ENCODE results near the gene NR6A1.

The NR6A1 gene

DNA sequence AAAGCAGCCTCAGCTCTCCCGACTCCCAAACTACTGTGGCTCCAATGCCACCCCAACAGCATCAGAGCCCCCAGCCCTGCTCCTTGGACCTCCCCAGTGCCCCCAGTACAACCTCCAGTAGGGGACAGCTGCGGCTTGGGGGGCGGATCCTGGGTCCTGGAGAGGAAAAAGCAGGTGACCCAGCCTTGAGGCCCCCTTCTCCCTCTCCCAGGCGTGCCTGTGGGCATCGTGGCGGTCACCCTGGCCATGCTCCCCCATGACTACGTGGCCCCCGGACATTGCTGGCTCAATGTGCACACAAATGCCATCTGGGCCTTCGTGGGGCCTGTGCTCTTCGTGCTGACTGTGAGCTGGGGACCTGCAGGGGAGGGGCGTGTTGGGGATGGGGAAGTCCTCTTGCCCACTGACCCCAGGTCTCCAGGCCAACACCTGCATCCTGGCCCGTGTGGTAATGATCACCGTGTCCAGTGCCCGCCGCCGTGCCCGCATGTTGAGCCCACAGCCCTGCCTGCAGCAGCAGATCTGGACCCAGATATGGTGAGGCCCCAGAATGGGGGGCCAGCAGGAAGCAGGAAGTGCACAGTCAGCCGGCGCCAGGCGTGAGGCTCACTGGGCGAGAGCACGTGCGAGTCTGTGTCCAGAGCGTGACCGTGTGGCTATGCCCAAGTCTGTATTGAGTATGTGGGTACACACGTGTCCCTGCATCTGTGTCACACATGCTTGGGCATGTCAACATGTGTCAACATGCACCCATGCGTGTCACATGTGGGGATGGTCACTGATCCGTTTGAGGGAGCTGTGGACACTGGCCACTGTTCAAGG is 301.9 kb downstream of the NR6A1 start:
- H3K36me3 ChIP-seq (ENCODE audit: insufficient read depth, insufficient read length, low read length): no peaks in the 10 kb centered on the region
- no peak for TF ChIP-seq YY1 (IDR thresholded peaks at IDR 0.05; ENCODE audit: insufficient read depth, insufficient read length)
- TF ChIP-seq ZNF274 (IDR thresholded peaks at IDR 0.05; ENCODE audit: low read depth, low read length): no peak
- TF ChIP-seq SUZ12 (IDR thresholded peaks at IDR 0.05; ENCODE audit: extremely low read depth, insufficient read depth, insufficient read length): no peak

DNA sequence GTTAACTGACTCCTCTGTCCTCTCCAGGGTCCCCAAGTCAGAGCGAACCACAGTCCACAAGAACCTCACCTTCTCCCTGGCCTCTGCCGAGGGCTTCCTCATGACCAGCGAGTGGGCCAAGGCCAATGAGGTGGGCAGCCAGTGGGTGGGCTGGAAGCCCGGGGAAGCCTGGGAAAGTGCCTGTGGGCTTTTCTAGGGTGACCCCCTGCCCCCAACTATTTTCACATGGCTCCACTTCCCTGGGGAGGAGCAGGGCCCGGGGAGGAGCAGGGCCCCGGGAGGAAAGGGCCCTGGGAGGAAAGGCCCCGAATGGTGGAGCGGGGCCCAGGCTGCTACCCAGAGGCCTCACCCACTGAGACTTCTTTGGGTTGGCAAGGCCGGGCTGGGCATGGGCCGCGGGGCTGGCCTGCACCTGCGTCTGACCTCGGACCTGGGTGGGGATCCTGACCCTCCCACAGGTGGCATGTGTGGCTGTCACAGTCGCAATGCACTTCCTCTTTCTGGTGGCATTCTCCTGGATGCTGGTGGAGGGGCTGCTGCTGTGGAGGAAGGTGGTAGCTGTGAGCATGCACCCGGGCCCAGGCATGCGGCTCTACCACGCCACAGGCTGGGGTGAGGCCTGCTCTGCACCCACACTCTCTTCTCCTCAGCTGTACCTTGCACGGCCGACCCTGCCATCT is 302.9 kb downstream of the NR6A1 start:
- Histone ChIP-seq H3K27me3 (ENCODE audit: insufficient read depth, insufficient read length) (no peaks in the 10 kb centered on the region), H3K9me3 (ENCODE audit: insufficient read depth, low read length) (no peaks in the 10 kb centered on the region), H3K4me3 (ENCODE audit: insufficient read length, low read depth) (no peak overlapping the region), H3K36me3 (ENCODE audit: insufficient read depth, insufficient read length, low read length) (no peaks in the 10 kb centered on the region), H3K9ac (ENCODE audit: insufficient read length, low read depth) (no peak overlapping the region), H3K4me1 (ENCODE audit: insufficient read depth, insufficient read length) (peaks cover 14% of the 10 kb centered on the region)
- no peak for TF ChIP-seq ZNF274 (IDR thresholded peaks at IDR 0.05; ENCODE audit: low read depth, low read length)
- no peak for TF ChIP-seq SUZ12 (IDR thresholded peaks at IDR 0.05; ENCODE audit: extremely low read depth, insufficient read depth, insufficient read length)
- TF ChIP-seq YY1 (IDR thresholded peaks at IDR 0.05; ENCODE audit: insufficient read depth, insufficient read length): no peak
- no peak for DNase-seq (ENCODE audit: low read depth, low spot score)

More for the DNA sequence above, 301.9 kb downstream of the NR6A1 start:
- Histone ChIP-seq H3K4me3 (ENCODE audit: insufficient read length, low read depth) (no peak overlapping the region), H3K9ac (ENCODE audit: insufficient read length, low read depth) (no peak overlapping the region), H3K9me3 (ENCODE audit: insufficient read depth, low read length) (no peaks in the 10 kb centered on the region), H3K4me1 (ENCODE audit: insufficient read depth, insufficient read length) (peaks cover 17% of the 10 kb centered on the region), H3K27me3 (ENCODE audit: insufficient read depth, insufficient read length) (no peaks in the 10 kb centered on the region)
- no peak for DNase-seq (ENCODE audit: low read depth, low spot score)

DNA sequence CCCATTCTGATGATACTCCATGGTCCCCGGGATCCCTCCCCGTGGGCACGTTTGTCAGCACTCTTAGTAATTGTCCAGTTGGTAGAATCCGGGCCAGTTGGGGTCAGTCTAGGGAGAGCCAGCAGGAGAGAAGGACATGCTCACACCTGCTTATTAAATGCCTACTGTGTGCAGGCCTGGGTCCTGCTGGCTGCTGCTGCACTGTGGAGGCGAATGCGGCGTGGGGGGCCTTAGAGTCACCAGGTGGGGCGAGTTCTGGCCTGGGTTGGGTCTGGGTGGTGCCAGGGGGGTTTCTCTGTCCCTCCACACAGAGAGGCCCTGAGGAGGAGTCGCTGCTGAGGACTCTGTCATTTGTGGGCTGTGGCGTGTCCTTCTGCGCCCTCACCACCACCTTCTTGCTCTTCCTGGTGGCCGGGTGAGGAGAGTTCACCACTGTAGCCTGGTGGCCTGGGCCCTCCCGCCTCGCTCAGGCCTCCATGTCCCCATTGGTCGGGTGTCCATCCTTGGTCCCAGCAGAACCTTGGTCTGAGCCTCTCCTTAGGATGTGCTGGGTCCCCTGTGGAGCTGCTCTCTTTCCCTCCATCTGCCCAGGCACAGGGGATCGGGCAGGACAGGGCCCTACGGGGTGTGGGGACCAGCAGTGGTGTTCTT is 303.6 kb downstream of the NR6A1 start:
- Histone ChIP-seq H3K27me3 (ENCODE audit: insufficient read depth, insufficient read length) (no peaks in the 10 kb centered on the region), H3K4me1 (ENCODE audit: insufficient read depth, insufficient read length) (peaks cover 11% of the 10 kb centered on the region), H3K9ac (ENCODE audit: insufficient read length, low read depth) (no peak overlapping the region), H3K4me3 (ENCODE audit: insufficient read length, low read depth) (no peak overlapping the region), H3K9me3 (ENCODE audit: insufficient read depth, low read length) (no peaks in the 10 kb centered on the region), H3K36me3 (ENCODE audit: insufficient read depth, insufficient read length, low read length) (no peaks in the 10 kb centered on the region)
- DNase-seq (ENCODE audit: low read depth, low spot score): no peak
- TF ChIP-seq SUZ12 (IDR thresholded peaks at IDR 0.05; ENCODE audit: extremely low read depth, insufficient read depth, insufficient read length) (no peak), ZNF274 (IDR thresholded peaks at IDR 0.05; ENCODE audit: low read depth, low read length) (no peak), YY1 (IDR thresholded peaks at IDR 0.05; ENCODE audit: insufficient read depth, insufficient read length) (no peak)
